ENCODE measurements around the gene ZBED4. TPM values are rescaled to one million over a fixed set of nuclear protein-coding genes. Genes with fewer than 3 reads are reported as not detected.

The ZBED4 gene
- total RNA-seq, 1 experiment from 2014 or later, result 7.1 TPM

DNA sequence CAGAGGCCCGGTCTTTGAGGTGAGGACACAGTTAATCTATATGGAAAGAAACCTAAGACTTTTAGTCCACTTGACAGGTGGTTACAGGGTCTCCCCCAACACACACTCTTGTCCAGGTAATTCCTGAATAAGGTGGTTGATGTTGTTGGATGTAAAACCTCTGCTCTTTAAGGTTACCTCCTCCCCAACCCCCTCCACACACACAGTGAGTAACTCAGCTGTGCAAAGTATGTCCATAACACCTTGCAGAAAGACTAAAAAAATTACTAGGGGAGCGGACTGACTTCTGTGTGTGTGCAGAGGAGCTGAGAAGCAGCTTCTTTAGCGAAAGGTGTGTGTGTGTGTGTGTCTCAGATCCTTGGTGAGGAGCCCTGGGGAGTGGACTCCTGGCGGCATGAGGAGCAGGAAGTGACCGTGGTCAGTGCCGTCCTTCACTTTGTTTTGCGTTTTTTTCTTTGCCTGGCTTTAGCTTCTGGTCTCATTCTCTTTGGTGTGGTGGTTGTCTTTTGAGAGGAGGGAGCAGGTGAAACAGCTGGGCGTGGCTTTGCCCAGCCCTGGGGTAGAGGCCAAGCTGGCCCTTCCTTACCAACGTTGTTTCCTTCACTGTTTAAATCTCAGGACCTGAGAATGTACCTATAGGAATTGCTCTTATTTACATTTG is 1.7 kb downstream of the ZBED4 start:
- peak; percentile 47 for DNase-seq (ENCODE audit: low read depth)

DNA sequence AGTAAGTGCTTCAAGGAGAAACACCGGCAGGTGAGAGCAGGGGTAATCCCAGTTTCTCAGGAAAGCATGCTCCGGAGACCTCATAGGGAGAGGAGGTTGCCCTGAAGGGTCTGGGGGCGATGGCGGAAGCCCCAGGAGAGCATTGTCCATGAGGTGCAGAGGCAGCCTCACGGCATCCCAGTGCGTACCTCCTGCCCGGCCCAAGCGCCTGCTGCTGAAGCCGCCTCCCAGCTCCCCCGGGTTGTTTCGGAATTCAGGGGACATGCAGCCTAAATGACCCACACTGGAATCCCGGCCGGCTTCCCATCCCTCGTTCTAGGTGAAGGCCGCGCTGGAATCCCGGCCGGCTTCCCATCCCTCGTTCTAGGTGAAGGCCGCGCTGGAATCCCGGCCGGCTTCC is 2.7 kb downstream of the ZBED4 start:
- no peak for DNase-seq (ENCODE audit: low read depth)

DNA sequence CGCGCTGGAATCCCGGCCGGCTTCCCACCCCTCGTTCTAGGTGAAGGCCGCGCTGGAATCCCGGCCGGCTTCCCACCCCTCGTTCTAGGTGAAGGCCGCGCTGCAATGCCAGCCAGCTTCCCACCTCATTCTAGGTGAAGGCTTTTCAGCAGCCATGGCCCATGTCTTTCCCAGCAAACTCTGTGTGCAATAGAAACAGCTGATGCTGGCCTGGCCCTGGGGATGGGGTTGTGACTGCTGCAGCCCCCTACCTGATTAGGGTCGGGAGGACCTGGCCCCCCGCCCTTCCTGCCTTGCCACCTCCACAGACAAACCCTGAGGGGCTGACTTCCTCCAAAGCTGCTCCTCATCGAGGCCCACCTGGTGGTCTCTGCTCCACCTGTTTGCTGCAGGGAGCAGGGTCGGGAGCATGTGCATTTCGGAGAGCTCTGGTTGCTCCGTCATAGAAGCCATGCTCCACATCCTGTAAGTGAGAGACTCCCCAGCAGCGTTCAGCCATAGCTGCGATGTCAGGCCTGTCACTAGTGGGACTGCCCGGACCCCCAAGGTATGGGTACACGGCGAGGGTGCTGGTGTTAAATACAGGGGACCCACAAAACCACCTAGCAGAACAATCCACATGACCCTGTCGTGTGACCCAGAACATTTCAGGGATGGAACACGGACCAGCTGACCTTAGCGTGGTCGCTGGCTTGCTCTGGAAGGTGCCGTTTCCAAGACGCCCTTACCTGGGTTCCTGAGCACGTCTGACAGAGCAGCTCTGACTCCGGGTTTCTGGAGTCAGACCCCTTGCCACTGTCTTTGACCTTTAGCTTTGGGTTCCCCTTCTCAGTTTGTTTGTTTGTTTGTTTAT is 3.3 kb downstream of the ZBED4 start:
- DNase-seq (ENCODE audit: low read depth), result no peak

DNA sequence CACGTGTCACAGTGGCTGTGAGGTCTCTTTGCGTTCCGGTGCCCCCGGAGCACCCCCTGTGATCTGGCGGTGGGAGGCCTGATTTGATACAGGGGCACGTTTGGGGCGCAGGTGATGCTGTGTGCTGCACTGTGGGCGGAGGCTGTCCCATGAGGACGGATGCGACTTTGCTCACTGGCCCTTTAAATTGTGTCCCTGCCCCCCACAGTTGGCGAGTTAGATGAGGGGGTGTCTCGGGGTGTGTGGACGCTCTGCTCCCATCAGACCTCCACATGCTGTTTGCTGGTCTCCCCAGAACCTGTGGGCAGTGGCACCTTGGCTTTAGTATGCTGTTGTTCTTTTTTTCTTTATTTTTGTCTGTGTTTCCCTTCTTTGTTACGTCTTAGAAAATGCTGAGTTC is 5.2 kb downstream of the ZBED4 start:
- no peak for DNase-seq (ENCODE audit: low read depth)

DNA sequence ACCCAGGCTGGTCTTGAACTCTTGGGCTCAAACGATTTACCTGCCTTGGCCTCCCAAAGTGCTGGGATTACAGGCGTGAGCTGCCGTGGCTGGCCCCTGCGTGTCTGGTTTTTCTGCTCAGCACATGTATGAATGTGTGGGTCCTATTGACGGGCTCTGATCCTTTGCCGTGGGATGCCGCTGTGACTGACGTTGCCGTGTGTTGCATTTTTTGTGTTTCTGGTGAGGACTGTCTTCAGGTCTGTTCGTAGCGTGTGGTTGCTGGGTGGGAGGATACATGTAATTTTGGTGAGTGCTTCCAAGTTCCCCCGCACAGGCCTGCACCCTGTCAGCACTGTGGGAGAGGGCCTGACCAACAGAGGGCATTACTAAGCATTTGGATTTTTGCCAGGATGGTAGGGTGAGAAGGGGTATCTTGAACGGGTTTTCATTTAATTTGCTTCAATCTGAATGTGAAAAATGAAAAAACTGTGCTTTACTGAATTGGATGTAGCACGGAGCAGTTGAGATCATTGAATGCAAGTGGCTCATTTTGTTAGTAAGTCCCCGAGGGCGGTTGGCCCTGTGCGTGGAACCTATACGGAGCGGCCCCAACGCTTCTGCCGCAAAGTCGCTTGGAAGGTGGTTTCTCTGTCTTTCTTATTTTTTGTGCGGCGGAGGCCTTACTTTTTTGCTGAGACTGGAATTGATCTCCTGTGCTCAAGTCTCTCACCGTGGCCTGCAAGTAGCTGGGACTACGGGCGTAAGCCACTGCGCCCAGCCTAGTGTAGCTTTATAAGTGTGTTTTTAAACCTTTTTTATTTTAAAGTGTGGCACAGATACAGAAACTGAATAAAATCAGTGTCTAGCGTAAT is 8.2 kb downstream of the ZBED4 start:
- DNase-seq (ENCODE audit: low read depth), result no peak

DNA sequence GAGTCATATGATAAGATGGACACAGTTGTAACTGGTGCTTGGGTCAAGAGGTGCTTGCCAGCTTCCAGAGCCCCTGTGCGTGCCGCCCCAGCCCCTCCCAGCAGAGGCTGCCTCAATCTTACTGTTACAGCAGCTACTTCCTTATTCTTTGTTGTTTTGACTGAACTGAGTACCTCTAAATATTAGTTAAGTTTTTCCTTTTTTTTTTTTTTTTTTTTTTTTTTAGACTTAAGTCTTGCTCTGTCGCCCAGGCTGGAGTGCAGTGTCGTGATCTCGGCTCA is 8.8 kb downstream of the ZBED4 start:
- DNase-seq (ENCODE audit: low read depth), result no peak

DNA sequence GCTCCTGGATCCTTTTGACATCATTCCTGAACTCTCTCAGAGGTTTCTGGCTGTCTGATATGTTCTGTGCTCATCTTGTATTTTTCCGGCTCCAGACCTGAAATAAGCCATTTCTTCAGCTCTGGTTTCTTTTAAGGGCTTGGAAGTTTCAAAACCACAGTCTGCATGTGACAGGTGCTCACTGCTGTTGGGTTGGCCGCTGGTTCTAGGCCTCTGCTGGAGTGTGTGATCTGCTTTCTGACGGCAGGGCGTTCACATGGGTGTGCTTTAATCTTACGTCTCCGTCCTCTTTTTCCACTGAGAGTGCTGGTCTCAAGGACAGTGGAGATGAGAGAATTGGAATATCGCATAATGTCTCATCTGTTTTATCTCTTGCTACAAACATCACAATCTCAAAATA is 10.3 kb downstream of the ZBED4 start:
- no peak for DNase-seq (ENCODE audit: low read depth)

DNA sequence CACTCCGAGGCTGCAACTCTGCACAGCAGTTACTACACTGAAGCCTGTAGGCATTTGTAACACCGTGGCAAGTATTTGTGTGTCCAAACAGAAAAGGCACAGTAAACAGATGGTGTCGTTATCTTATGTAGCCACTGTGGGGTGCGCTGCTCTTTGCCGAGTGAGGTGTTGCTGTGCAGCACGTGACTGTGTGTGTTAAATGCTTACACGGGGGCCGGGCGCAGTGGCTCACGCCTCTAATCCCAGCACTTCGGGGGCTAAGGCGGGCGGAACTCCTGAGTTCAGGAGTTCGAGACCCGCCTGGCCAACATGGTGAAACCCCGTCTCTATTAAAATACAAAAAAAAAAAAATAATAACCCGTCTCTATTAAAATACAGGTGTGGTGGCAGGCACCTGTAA is 11.5 kb downstream of the ZBED4 start:
- DNase-seq (ENCODE audit: low read depth), result no peak

DNA sequence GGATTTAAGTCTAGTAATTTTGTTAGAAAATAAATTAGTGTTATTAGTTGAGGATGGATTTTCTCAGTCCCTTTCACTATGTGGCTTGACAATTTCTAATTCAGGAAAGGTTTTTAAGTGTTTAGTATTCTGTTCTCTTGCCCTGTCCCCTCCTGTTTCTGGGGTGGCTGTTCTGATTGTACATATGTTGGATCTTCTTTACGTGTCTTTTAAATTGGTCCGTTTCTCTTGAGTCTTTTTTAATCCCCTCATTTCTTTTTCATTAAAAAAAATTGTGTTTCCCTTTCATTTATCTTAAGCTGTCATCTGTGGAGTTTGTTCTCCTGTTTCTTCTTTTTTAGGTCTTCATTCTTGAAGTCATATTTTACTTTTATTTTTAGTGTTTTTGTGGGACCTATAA is 12.5 kb downstream of the ZBED4 start:
- no peak for DNase-seq (ENCODE audit: low read depth)

DNA sequence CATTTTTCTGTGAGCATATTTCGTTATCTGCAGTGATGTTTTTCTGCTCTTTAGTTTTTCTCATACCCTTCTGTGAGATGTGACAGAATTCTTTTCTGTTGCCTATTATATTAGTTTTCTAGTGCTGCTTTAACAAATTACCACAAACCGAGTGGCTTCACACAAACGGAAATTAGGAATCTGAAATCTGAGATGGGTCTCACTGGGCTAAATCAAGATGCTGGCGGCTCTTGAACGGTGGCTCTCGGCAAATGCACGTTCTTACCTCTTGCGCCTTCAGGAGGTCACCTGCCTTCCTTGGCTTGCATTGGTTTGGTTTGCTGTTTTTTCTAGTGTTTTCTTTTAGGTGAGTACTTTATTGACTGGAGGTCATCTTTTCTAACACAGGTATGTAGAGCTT is 13.0 kb downstream of the ZBED4 start:
- DNase-seq (ENCODE audit: low read depth), result no peak

DNA sequence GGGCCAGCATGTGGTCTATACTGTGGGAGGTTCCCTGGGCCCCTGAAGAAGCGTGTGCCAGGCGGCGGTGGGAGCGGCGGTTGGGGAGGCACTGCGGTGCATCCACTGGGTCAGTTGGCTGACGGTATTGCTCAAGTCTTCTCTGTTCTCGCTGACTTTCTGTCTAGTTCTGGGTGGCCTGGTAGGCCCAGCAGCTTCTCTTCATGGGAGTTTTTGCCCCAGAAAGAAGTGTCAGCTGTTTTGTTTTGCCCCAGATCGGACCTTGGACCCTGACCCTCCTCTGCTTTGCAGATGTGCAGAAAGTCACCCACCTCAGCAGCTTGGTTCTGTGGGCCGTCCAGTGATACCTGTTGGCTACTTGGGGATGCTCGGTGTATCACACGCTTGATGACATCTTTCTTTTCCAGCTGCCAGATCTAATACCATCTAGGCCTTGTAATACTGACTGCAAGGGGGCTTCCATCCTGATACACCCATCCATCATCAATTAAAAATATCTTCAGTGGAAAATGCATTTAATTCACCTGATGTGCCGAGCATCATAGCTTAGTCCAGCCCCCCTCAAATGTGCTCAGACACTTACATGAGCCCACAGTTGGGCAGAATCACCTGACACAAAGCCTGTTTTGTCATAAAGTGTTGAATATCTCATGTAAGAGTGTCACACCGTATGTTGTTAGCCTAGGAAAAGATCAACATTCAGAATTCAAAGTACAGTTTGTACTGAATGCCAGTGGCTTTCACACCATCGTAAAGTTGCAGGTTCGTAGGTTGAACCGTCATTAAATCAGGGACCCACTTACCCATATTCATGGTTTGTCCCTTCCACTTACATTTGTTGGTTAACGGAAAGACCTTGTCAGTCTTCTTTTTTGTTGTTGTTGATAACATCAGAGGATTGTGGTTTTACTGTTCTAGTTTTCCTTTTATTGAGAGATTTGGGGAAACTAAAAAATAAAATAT is 13.9 kb downstream of the ZBED4 start:
- DNase-seq (ENCODE audit: low read depth), result no peak

DNA sequence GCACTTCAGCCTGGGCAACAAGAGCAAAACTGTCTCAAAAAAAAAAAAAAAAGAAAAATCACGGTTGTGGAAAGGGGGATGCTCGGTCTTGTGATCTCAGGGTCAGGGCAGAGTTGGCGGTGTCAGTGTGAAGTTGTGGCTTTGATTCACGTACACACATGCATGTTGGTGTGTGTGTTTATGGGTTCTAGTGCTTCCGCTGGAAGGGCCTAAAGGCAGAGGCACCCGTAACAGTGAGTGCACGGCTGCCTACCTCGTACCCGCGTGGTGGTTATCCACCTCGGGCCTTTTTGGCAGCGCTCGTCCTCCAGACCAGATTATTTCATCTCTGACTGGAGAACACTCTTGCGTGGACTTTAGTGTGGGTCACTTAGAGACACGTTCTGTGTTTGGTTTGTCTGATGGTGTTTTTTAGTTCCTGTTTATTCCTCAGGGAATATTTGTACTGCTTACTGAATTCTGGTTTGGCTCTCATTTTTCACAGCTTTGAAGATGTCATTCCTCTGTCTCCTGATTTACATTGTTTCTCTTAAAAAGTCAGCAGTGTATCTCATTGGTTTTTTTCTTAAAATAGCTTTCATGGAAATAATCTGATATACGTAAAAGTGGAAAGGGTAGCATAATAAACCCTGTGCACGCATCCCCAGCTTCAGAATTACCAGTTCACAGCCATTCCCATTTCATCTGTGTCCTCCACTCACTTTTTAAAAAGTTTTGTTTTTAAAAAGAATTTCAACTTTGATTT is 15.6 kb downstream of the ZBED4 start:
- DNase-seq (ENCODE audit: low read depth), result no peak

DNA sequence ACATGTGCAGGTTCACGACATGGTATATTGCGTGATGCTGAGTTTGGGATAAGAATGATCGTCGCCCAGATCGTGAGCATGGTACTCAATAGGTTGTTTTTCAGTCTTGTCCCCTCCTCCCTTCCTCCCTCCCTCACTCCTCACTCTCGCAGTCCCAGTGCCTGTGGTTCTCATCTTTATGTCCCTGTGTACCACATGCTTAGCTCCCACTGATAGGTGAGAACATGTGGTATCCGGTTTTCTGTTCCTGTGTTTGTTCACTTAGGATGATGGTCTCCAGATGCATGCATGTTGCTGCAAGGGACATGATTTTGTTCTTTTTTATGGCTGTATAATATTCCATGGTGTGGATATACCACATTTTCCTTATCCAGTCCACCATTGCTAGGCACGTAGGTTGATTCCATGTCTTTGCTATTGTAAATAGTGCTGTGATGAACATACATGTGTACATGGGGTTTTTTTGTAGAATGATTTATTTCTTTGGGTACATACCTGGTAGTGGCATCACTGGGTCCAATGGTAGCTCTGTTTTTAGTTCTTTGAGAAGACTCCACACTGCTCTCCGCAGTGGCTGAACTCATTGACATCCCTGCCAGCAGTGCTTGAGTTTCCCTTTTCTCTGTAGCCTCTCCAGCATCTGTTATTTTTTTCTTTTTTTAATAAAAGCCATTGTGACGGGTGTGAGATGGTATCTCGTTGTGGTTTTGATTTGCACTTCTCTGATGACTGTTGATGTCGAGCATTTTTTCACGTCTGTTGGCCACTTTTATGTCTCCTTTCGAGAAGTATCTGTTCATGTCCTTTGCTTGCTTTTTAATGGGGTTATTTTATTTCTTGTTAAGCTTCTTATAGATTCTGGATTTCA is 16.4 kb downstream of the ZBED4 start:
- no peak for DNase-seq (ENCODE audit: low read depth)

DNA sequence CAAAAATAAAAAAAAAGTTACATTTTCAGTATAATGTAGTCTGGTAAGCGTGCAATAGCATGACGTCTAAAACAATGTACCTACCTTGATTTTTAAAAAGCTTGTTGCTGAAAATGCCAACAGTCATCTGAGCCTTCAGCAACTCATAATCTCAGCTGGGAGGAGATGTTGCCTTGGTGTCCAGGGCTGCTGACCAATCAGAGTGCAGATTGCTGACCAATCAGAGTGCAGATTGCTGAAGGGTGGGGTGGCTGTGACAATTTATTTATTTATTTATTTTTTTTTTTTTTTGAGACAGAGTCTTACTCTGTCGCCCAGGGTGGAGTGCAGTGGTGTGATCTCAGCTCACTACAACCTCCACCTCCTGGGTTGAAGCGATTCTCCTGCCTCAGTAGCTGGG is 17.8 kb downstream of the ZBED4 start:
- no peak for DNase-seq (ENCODE audit: low read depth)

DNA sequence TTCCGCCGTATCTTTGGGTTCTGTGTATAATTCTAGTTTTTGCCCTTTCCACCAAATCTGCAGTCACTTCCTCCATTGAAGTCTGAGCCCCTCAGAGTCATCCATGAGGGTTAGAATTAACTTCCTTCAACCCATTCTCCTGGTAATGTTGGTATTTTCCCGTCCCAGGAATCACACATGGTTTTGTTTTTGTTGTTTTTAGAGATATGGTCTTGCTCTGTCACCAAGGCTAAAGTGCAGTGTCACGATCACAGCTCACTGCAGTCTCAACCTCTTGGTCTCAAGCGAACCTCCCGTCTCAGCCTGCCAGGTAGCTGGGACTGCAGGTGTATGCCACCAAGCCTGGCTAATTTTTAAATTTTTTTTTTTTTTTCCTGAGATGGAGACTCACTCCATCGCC is 18.7 kb downstream of the ZBED4 start:
- no peak for DNase-seq (ENCODE audit: low read depth)

DNA sequence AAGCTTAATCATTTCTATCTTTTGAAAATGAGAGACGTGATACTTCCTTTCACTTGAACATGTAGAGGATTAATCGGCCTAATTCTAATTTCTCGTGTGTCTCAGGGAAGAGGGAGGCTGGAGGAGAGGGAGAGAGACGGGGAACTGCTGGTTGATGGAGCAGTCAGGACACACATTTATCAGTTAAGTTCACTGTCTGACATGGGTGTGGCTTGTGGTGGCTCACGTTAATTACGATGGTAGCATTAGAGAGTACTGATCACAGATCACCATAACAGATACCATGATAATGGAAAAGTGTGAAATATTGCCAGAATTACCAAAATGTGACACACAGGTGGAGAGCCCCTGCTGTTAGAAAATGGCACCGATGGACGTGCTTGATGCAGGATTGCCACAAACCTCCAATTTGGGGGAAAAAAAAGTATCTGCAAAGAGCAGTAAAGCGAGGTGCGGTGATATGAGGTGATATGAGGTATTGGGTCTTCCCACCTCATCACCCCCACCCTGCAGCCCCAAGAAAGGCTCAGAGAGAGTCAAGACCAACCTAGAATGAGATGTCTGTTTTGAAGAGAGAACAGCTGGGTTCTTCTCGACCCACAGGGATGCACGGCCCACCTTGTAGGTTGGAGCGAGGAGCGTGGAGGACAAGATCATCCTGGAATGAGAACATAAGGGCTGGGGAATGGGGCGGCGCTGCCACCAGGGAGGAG is 19.7 kb downstream of the ZBED4 start:
- DNase-seq (ENCODE audit: low read depth), result no peak

DNA sequence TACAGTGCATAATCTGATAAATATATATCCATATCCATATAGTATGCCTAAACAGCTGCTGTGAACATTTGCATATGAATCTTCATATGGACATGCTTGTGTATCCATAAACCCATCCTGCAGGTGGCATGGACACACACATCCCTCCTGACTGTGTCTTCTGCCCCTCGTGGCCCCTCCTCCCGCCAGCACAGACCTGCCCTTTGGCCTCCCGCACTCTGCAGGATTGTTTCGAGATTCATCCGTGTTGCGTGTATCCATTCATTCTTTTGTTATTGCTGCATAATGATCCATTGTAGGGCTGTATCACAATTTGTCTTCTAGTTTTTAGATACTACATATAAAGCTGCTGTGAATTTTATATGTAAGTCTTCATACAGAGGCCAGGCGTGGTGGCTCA is 24.0 kb downstream of the ZBED4 start:
- no peak for DNase-seq (ENCODE audit: low read depth)

DNA sequence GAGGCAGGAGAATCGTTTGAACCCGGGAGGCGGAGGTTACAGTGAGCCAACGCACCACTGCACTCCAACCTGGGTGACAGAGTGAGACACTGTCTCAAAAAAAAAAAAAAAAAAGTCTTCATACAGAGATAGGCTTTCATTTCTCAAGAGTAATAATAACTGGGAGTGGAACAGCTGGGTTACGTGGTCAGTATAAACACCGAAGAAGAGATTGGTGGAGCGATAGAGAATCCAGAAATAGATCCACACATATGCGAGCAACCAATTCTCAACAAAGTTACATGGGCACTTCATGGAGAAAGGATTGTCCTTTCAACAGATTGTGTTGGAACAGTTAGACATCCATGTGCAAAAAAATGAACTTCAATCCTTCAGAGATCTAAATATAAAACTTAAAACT is 24.6 kb downstream of the ZBED4 start:
- DNase-seq (ENCODE audit: low read depth), result no peak

DNA sequence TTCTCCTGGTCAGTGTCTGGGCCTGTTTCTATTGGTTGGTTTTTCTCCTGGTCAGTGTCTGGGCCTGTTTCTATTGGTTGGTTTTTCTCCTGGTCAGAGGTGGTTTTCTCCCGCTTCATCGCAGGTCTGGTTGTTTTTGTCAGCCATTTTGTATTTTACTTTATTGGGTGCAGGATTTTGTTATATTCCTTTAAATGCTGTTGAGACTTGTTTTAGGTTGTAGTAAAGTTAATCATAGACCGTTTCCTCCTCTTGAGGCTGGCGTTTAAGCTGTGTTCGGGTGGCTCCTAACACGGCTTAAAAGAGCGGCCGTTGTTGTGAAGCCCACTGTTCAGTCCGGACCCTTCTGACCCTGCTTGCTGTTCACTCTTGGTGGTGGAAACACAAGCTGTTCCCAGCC is 26.2 kb downstream of the ZBED4 start:
- no peak for DNase-seq (ENCODE audit: low read depth)
